Measurements from ENCODE around the gene NFKBIE. TPM values are rescaled to one million over a fixed set of nuclear protein-coding genes. Genes with fewer than 3 reads are reported as not detected.

NFKBIE gene
- total and polyA plus RNA-seq, 9 of the 15 experiments (the other 6 are each of a cell fraction or from before 2014, with no cell fraction given), result 2.1 to 16.4 (median 11.7) TPM

DNA sequence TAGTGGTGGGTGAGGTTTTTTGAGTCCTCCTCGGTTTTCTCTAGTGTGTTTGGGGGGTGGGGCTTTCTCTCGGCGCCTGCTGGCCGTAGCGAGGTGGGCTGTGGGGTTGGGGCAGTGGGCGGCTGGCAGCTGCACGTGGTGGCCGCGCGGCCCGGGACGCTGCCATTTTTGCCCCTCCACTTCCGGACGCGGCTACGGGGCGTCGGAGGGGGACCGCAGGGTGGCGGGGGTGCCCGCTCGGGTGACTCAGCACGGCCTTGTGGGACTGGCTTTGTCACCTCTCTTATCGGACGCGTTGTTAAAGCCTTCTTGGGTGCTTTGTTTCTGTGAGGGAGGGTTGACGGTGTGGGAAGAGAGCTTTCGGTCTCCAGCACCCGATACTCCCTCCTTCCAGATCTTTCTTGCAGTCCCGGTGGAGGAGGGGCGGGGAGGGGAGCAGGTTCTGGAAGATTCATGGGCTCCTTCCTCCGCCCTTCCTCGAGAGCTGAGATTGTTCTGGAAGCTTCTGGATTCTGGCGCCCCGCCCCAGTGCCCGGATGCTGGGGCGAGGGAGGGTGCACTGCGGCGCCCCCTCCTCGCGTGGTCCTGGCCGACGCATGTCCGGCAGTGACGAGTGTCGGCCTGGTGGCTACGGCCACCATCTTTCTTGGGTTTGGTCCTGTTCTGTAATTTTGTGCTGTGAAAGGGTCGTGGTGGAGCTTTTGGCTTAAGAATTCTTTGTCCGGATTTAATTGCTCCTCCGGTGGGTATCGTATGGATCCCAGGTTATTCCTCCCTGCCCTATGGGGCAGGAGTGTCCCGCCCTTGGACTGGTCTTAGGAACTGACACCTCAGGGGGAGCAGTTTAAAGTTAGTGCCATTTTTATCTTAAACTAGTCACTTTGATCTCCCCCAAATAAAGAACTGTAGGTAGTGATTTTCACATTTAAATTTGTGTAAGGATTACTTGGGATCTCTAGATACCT is 17.7 kb downstream of the NFKBIE start (continued):
- TF ChIP-seq, protein P1, sequence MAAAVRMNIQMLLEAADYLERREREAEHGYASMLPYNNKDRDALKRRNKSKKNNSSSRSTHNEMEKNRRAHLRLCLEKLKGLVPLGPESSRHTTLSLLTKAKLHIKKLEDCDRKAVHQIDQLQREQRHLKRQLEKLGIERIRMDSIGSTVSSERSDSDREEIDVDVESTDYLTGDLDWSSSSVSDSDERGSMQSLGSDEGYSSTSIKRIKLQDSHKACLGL (CRISPR knock-in tag; IDR thresholded peaks at IDR 0.05; ENCODE audit: borderline replicate concordance, poor library complexity, severe bottlenecking), result peak; percentile 99
- TF ChIP-seq GTF2E2 (tag; IDR thresholded peaks at IDR 0.05), result peak; percentile 91; the same call in 1 of the 2 replicates
- TF ChIP-seq TRIM28 (IDR thresholded peaks at IDR 0.05), result no peak
- TF ChIP-seq ZNF589 (CRISPR knock-in tag; IDR thresholded peaks at IDR 0.05; ENCODE audit: low read depth), result 0 out of 2 replicates have a peak, but pooled peaks have one; percentile 58
- no peak; the same call in none of the 2 replicates for TF ChIP-seq MTA3 (IDR thresholded peaks at IDR 0.05; ENCODE audit: borderline replicate concordance)
- TF ChIP-seq ZNF316 (IDR thresholded peaks at IDR 0.05), result peak; percentile 93
- TF ChIP-seq KLF6 (CRISPR knock-in tag; IDR thresholded peaks at IDR 0.05; ENCODE audit: borderline replicate concordance), result no peak
- TF ChIP-seq CAMTA2 (CRISPR knock-in tag; conservative IDR thresholded peaks at IDR 0.05), result 0 out of 2 replicates have a peak, but pooled peaks have one; percentile 40
- no peak; the same call in 1 of the 2 replicates for TF ChIP-seq ZSCAN29 (IDR thresholded peaks at IDR 0.05)
- peak; percentile 55 for TF ChIP-seq NEUROD1 (IDR thresholded peaks at IDR 0.05; ENCODE audit: borderline replicate concordance, low read depth, low read length, partially characterized antibody)
- TF ChIP-seq, protein P2, sequence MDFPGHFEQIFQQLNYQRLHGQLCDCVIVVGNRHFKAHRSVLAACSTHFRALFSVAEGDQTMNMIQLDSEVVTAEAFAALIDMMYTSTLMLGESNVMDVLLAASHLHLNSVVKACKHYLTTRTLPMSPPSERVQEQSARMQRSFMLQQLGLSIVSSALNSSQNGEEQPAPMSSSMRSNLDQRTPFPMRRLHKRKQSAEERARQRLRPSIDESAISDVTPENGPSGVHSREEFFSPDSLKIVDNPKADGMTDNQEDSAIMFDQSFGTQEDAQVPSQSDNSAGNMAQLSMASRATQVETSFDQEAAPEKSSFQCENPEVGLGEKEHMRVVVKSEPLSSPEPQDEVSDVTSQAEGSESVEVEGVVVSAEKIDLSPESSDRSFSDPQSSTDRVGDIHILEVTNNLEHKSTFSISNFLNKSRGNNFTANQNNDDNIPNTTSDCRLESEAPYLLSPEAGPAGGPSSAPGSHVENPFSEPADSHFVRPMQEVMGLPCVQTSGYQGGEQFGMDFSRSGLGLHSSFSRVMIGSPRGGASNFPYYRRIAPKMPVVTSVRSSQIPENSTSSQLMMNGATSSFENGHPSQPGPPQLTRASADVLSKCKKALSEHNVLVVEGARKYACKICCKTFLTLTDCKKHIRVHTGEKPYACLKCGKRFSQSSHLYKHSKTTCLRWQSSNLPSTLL (IDR thresholded peaks at IDR 0.05), result peak; percentile 5; the same call in 1 of the 2 replicates
- no peak for TF ChIP-seq ZNF766 (CRISPR knock-in tag; conservative IDR thresholded peaks at IDR 0.05)
- TF ChIP-seq, protein P3, sequence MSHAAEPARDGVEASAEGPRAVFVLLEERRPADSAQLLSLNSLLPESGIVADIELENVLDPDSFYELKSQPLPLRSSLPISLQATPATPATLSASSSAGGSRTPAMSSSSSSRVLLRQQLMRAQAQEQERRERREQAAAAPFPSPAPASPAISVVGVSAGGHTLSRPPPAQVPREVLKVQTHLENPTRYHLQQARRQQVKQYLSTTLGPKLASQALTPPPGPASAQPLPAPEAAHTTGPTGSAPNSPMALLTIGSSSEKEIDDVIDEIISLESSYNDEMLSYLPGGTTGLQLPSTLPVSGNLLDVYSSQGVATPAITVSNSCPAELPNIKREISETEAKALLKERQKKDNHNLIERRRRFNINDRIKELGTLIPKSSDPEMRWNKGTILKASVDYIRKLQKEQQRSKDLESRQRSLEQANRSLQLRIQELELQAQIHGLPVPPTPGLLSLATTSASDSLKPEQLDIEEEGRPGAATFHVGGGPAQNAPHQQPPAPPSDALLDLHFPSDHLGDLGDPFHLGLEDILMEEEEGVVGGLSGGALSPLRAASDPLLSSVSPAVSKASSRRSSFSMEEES (CRISPR knock-in tag; IDR thresholded peaks at IDR 0.05), result no peak; the same call in 1 of the 2 replicates
- TF ChIP-seq ZKSCAN1 (IDR thresholded peaks at IDR 0.05; ENCODE audit: low read depth, low read length), result peak; percentile 12
- 0 out of 2 replicates have a peak, but pooled peaks have one; percentile 3 for TF ChIP-seq BCOR (IDR thresholded peaks at IDR 0.05)
- no peak for TF ChIP-seq ZNF175 (CRISPR knock-in tag; IDR thresholded peaks at IDR 0.05; ENCODE audit: low read depth)
- TF ChIP-seq NFYB (IDR thresholded peaks at IDR 0.05; ENCODE audit: extremely low read depth, insufficient read length), result no peak
- TF ChIP-seq, protein P4, sequence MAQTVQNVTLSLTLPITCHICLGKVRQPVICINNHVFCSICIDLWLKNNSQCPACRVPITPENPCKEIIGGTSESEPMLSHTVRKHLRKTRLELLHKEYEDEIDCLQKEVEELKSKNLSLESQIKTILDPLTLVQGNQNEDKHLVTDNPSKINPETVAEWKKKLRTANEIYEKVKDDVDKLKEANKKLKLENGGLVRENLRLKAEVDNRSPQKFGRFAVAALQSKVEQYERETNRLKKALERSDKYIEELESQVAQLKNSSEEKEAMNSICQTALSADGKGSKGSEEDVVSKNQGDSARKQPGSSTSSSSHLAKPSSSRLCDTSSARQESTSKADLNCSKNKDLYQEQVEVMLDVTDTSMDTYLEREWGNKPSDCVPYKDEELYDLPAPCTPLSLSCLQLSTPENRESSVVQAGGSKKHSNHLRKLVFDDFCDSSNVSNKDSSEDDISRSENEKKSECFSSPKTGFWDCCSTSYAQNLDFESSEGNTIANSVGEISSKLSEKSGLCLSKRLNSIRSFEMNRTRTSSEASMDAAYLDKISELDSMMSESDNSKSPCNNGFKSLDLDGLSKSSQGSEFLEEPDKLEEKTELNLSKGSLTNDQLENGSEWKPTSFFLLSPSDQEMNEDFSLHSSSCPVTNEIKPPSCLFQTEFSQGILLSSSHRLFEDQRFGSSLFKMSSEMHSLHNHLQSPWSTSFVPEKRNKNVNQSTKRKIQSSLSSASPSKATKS (CRISPR knock-in tag; IDR thresholded peaks at IDR 0.05), result no peak; the same call in 1 of the 2 replicates
- peak; percentile 26; the same call in 1 of the 2 replicates for TF ChIP-seq CEBPG (CRISPR knock-in tag; IDR thresholded peaks at IDR 0.05)
- TF ChIP-seq CEBPG (tag; conservative IDR thresholded peaks at IDR 0.05 in 1 of 2, IDR thresholded peaks at IDR 0.05 in 1 of 2), result no peak
- no peak for TF ChIP-seq TEAD4 (IDR thresholded peaks at IDR 0.05; ENCODE audit: low read length)
- TF ChIP-seq TEAD4 (CRISPR knock-in tag; IDR thresholded peaks at IDR 0.05; ENCODE audit: borderline replicate concordance), result no peak
